ENCODE measurements around the gene SERPINB11. TPM values are rescaled to one million over a fixed set of nuclear protein-coding genes. Genes with fewer than 3 reads are reported as not detected.

The SERPINB11 gene
- polyA plus RNA-seq, 1 of the 3 experiments (the other 2 are of a cell fraction) = not detected

DNA sequence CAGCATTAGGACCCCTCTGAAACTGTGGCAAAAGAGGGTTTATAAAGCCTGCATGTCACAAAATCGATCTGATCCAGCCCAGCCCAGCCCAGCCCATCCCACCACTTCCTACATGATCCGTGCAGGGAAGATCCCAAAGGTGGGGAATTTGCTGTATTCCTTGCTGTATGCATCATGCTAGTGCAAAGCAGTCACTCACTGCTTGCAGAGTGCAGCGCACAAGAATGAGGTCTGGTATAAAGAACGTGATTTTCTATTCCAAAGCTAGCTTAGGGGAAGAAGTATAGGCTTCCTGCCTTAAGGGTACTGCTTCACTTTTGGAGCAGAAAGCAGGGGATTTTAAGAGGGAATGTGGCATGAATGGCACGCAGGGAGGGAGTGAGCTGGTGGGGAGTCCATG lies 18.9 kb upstream of the SERPINB11 start:
- H3K4me1 ChIP-seq (ENCODE audit: control insufficient read depth in 1 of 2, insufficient read depth in 2 of 2, low read depth in 1 of 2, low read length in 1 of 2) = peaks cover 0 to 8% of the 10 kb centered on the region in 2 experiments; a peak in 1 of 4 replicates
- no peak for DNase-seq
- H3F3A ChIP-seq (replicated peaks; ENCODE audit: insufficient read depth) = no peaks in the 10 kb centered on the region
- no peaks in the 10 kb centered on the region for H4K20me1 ChIP-seq (ENCODE audit: insufficient read depth)
- WGBS (ENCODE audit: low lambda C conversion rate) = 1% methylated on average over 5 of the region's 5 CpGs
- H3K4me3 ChIP-seq (ENCODE audit: low read depth in 2 of 2, low read length in 1 of 2) = no peak overlapping the region
- H3K27me3 ChIP-seq (ENCODE audit: insufficient read depth) = peaks cover 4% of the 10 kb centered on the region; the same call in 1 of the 2 replicates
- H3K9me3 ChIP-seq = no peaks in the 10 kb centered on the region
- H3K27ac ChIP-seq (ENCODE audit: low read depth in 2 of 2, low read length in 1 of 2) = no peak overlapping the region
- H3K36me3 ChIP-seq (replicated peaks in 1 of 2; ENCODE audit: control insufficient read depth in 1 of 2, insufficient read depth in 2 of 2, low read length in 1 of 2) = no peaks in the 10 kb centered on the region
- H3K9me2 ChIP-seq = no peaks in the 10 kb centered on the region
- CTCF ChIA-PET = interaction anchor here (1.3 kb wide), 1 partner anchor 166 kb away, joined by 4 read pairs; no protein-coding TSS in a partner anchor
- TF ChIP-seq ELF1 (IDR thresholded peaks at IDR 0.05) = no peak
- no peak for TF ChIP-seq SIN3A (IDR thresholded peaks at IDR 0.05; ENCODE audit: borderline replicate concordance, low read depth, low read length)
- TF ChIP-seq, protein P1, sequence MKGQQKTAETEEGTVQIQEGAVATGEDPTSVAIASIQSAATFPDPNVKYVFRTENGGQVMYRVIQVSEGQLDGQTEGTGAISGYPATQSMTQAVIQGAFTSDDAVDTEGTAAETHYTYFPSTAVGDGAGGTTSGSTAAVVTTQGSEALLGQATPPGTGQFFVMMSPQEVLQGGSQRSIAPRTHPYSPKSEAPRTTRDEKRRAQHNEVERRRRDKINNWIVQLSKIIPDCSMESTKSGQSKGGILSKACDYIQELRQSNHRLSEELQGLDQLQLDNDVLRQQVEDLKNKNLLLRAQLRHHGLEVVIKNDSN (IDR thresholded peaks at IDR 0.05; ENCODE audit: borderline replicate concordance, low read depth) = no peak
- no peak for TF ChIP-seq FOXM1 (IDR thresholded peaks at IDR 0.05; ENCODE audit: low read depth)
- no peak for TF ChIP-seq TCF12 (IDR thresholded peaks at IDR 0.05)
- no peak for TF ChIP-seq JUND (IDR thresholded peaks at IDR 0.05)
- no peak for TF ChIP-seq MEF2A (IDR thresholded peaks at IDR 0.05; ENCODE audit: borderline replicate concordance, low read depth)
- TF ChIP-seq, protein P2, sequence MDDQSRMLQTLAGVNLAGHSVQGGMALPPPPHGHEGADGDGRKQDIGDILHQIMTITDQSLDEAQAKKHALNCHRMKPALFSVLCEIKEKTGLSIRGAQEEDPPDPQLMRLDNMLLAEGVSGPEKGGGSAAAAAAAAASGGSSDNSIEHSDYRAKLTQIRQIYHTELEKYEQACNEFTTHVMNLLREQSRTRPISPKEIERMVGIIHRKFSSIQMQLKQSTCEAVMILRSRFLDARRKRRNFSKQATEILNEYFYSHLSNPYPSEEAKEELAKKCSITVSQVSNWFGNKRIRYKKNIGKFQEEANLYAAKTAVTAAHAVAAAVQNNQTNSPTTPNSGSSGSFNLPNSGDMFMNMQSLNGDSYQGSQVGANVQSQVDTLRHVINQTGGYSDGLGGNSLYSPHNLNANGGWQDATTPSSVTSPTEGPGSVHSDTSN (IDR thresholded peaks at IDR 0.05) = no peak
- TF ChIP-seq, protein P3, sequence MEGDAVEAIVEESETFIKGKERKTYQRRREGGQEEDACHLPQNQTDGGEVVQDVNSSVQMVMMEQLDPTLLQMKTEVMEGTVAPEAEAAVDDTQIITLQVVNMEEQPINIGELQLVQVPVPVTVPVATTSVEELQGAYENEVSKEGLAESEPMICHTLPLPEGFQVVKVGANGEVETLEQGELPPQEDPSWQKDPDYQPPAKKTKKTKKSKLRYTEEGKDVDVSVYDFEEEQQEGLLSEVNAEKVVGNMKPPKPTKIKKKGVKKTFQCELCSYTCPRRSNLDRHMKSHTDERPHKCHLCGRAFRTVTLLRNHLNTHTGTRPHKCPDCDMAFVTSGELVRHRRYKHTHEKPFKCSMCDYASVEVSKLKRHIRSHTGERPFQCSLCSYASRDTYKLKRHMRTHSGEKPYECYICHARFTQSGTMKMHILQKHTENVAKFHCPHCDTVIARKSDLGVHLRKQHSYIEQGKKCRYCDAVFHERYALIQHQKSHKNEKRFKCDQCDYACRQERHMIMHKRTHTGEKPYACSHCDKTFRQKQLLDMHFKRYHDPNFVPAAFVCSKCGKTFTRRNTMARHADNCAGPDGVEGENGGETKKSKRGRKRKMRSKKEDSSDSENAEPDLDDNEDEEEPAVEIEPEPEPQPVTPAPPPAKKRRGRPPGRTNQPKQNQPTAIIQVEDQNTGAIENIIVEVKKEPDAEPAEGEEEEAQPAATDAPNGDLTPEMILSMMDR (IDR thresholded peaks at IDR 0.05) = no peak
- TF ChIP-seq, protein P4, sequence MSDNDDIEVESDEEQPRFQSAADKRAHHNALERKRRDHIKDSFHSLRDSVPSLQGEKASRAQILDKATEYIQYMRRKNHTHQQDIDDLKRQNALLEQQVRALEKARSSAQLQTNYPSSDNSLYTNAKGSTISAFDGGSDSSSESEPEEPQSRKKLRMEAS (IDR thresholded peaks at IDR 0.05; ENCODE audit: low read depth) = no peak
- TF ChIP-seq RCOR1 (IDR thresholded peaks at IDR 0.05; ENCODE audit: low read length) = no peak
- TF ChIP-seq NFIC (IDR thresholded peaks at IDR 0.05; ENCODE audit: borderline replicate concordance) = no peak
- no peak for TF ChIP-seq TAF1 (IDR thresholded peaks at IDR 0.05; ENCODE audit: borderline replicate concordance, low read depth, low read length)
- TF ChIP-seq CHD2 (IDR thresholded peaks at IDR 0.05; ENCODE audit: low read length, partially characterized antibody) = no peak
- no peak for TF ChIP-seq TEAD4 (IDR thresholded peaks at IDR 0.05; ENCODE audit: borderline replicate concordance, insufficient read depth)
- no peak for TF ChIP-seq NRF1 (IDR thresholded peaks at IDR 0.05; ENCODE audit: low read depth, low read length)
- no peak for TF ChIP-seq MXI1 (IDR thresholded peaks at IDR 0.05; ENCODE audit: low read depth, low read length)
- no peak for TF ChIP-seq RFX5 (IDR thresholded peaks at IDR 0.05; ENCODE audit: low read length)
- no peaks in the 10 kb centered on the region for H3K79me2 ChIP-seq (ENCODE audit: insufficient read depth)
- POLR2A ChIA-PET = no interaction called here
- no peak overlapping the region for H3K4me2 ChIP-seq
- no peak overlapping the region for H3K9ac ChIP-seq
- no peak overlapping the region for H2AFZ ChIP-seq (ENCODE audit: low read depth)

Data from SK-N-SH (cell line).